Neuronal stem cell (in vitro differentiated cells): ENCODE data around the gene SPOP.

ENCODE experiments used
- DNase-seq: peaks from one replicate; pipeline ENCODE4 v3.0.0-alpha.2; 2013; ENCODE audit warnings: low spot score
- H2AFZ ChIP-seq: one replicate; pipeline ENCODE4 v1.6.1; 2013; ENCODE audit warnings: mild to moderate bottlenecking, low read length, inconsistent platforms
- H2AK5ac ChIP-seq: 2 replicates; pipeline ENCODE4 v1.6.1; 2013; ENCODE audit warnings: low read depth, mild to moderate bottlenecking, inconsistent platforms, low read length, moderate library complexity, mixed read lengths
- H2BK120ac ChIP-seq: 2 replicates; pipeline ENCODE4 v1.6.1; 2013; ENCODE audit warnings: low read depth, mild to moderate bottlenecking, inconsistent platforms, low read length, moderate library complexity, mixed read lengths
- H2BK12ac ChIP-seq: one replicate; pipeline ENCODE4 v1.6.1; 2013; ENCODE audit warnings: low read length, inconsistent platforms
- H2BK15ac ChIP-seq: 2 replicates; pipeline ENCODE4 v1.6.1; 2013; ENCODE audit warnings: mild to moderate bottlenecking, low read length, inconsistent platforms, mixed read lengths
- H2BK5ac ChIP-seq: one replicate; pipeline ENCODE4 v1.6.1; 2013; ENCODE audit warnings: inconsistent platforms, mild to moderate bottlenecking, low read length, moderate library complexity
- H3K14ac ChIP-seq: one replicate; pipeline ENCODE4 v1.6.1; 2013; ENCODE audit warnings: low read length, inconsistent platforms
- H3K18ac ChIP-seq: 2 replicates; pipeline ENCODE4 v1.6.1; 2013; ENCODE audit warnings: low read length, inconsistent platforms
- H3K23ac ChIP-seq: 2 replicates; pipeline ENCODE4 v1.6.1; 2013; ENCODE audit warnings: low read depth, mild to moderate bottlenecking, mixed read lengths, low read length, inconsistent platforms; ENCODE audit not compliant: poor library complexity
- H3K27ac ChIP-seq: replicated peaks from 3 replicates; pipeline ENCODE4 v1.5.1; 2013; ENCODE audit warnings: low read length, inconsistent platforms
- H3K27me3 ChIP-seq, 3 experiments: 2 replicates each; pipeline ENCODE4 v1.6.1; 2013; ENCODE audit warnings: low read length in 3 of 3, mild to moderate bottlenecking in 2 of 3, inconsistent platforms in 1 of 3, low read depth in 1 of 3, mixed read lengths in 1 of 3, moderate library complexity in 1 of 3; ENCODE audit not compliant: control insufficient read depth in 3 of 3, insufficient read depth in 3 of 3
- H3K36me3 ChIP-seq, 2 donors: replicated peaks in 1 of 2; 2 replicates each; pipeline ENCODE4 v1.6.1; 2013; ENCODE audit warnings: low read length in 2 of 2; ENCODE audit not compliant: control insufficient read depth in 2 of 2, insufficient read depth in 2 of 2
- H3K4ac ChIP-seq: 2 replicates; pipeline ENCODE4 v1.6.1; 2013; ENCODE audit warnings: inconsistent platforms, mild to moderate bottlenecking, low read length, moderate library complexity
- H3K4me1 ChIP-seq, 2 donors: 1 replicate in 1 of 2; 2 replicates in 1 of 2; pipeline ENCODE4 v1.6.1; 2013; ENCODE audit warnings: low read length in 2 of 2, low read depth in 1 of 2; ENCODE audit not compliant: control insufficient read depth in 2 of 2, insufficient read depth in 1 of 2
- H3K4me2 ChIP-seq: one replicate; pipeline ENCODE4 v1.6.1; 2013; ENCODE audit warnings: mild to moderate bottlenecking, low read length, inconsistent platforms; ENCODE audit not compliant: insufficient read depth, poor library complexity, severe bottlenecking
- H3K4me3 ChIP-seq, 2 donors: 2 replicates each; pipeline ENCODE4 v1.5.1; 2013; ENCODE audit warnings: low read length in 2 of 2, mild to moderate bottlenecking in 2 of 2, inconsistent platforms in 1 of 2, moderate library complexity in 1 of 2
- H3K79me1 ChIP-seq: one replicate; pipeline ENCODE4 v1.6.1; 2013; ENCODE audit warnings: low read depth, mild to moderate bottlenecking, inconsistent platforms, low read length, moderate library complexity
- H3K9ac ChIP-seq: one replicate; pipeline ENCODE4 v1.6.1; 2013; ENCODE audit warnings: mild to moderate bottlenecking, low read depth, low read length, inconsistent platforms; ENCODE audit not compliant: poor library complexity
- H3K9me3 ChIP-seq, 2 donors: replicated peaks in 1 of 2; 2 replicates each; pipeline versions ENCODE3 to v1.6.1; 2013; ENCODE audit warnings: low read length in 2 of 2, mild to moderate bottlenecking in 2 of 2, inconsistent platforms in 1 of 2, low read depth in 1 of 2, mixed read lengths in 1 of 2, moderate library complexity in 1 of 2; ENCODE audit not compliant: control insufficient read depth in 2 of 2, insufficient read depth in 1 of 2
- H4K8ac ChIP-seq: one replicate; pipeline ENCODE4 v1.6.1; 2013; ENCODE audit warnings: low read depth, mild to moderate bottlenecking, inconsistent platforms, low read length, moderate library complexity
- H4K91ac ChIP-seq: one replicate; pipeline ENCODE4 v1.6.1; 2013; ENCODE audit warnings: low read length, low read depth, mild to moderate bottlenecking, inconsistent platforms; ENCODE audit not compliant: poor library complexity
- WGBS, 2 donors: extraction: QIAGEN DNeasy Blood & Tissue Kit; methylation state at CpG; one replicate each; pipeline ENCODE4 v1.1.7; 2013; ENCODE audit warnings: missing lambda C conversion rate in 2 of 2, mixed read lengths in 1 of 2; ENCODE audit not compliant: insufficient read length in 2 of 2, insufficient replicate concordance in 1 of 2; ENCODE audit errors: extremely low coverage in 2 of 2; 5-methylcytosine and 5-hydroxymethylcytosine counted together

Gene SPOP

GRCh38 chr17:49590874-49591273 is 87.0 kb downstream of the SPOP start:
- no peak overlapping the region for H2AFZ ChIP-seq
- no peak overlapping the region for H4K91ac ChIP-seq
- peaks cover 4 to 6% of the 10 kb centered on the region in 2 donors for H3K36me3 ChIP-seq
- H3K4me3 ChIP-seq = no peak overlapping the region
- H3K4me2 ChIP-seq = no peak overlapping the region
- H3K27me3 ChIP-seq = no peaks in the 10 kb centered on the region
- no peaks in the 10 kb centered on the region for H3K79me1 ChIP-seq
- no peak overlapping the region for H2BK12ac ChIP-seq
- no peak overlapping the region for H2BK5ac ChIP-seq
- H3K14ac ChIP-seq = no peak overlapping the region
- H2BK15ac ChIP-seq = no peak overlapping the region
- no peak overlapping the region for H2AK5ac ChIP-seq
- no peak overlapping the region for H3K4ac ChIP-seq
- no peak overlapping the region for H4K8ac ChIP-seq
- no peak for DNase-seq
- no peak overlapping the region for H3K9ac ChIP-seq
- no peak overlapping the region for H3K18ac ChIP-seq
- no peak overlapping the region for H3K23ac ChIP-seq
- WGBS, 2 donors = no CpG with 5 or more reads among the region's 4 CpGs
- no peak overlapping the region for H2BK120ac ChIP-seq
- H3K9me3 ChIP-seq = no peaks in the 10 kb centered on the region
- H3K4me1 ChIP-seq = peaks cover 0 to 2% of the 10 kb centered on the region in 2 donors
- no peak overlapping the region for H3K27ac ChIP-seq

GRCh38 chr17:49589577-49589927 is 88.3 kb downstream of the SPOP start:
- no peak for DNase-seq
- Histone ChIP-seq H3K14ac (no peak overlapping the region), H4K91ac (no peak overlapping the region), H3K4me1 (no peaks in the 10 kb centered on the region), H3K27me3 (no peaks in the 10 kb centered on the region), H3K23ac (no peak overlapping the region), H2BK5ac (no peak overlapping the region), H3K18ac (no peak overlapping the region), H3K27ac (no peak overlapping the region), H4K8ac (no peak overlapping the region), H3K9me3 (no peaks in the 10 kb centered on the region), H2AFZ (no peak overlapping the region), H2BK120ac (no peak overlapping the region), H3K4me3 (no peak overlapping the region), H3K79me1 (no peaks in the 10 kb centered on the region), H2BK15ac (no peak overlapping the region), H2AK5ac (no peak overlapping the region), H3K9ac (no peak overlapping the region), H3K4ac (no peak overlapping the region), H3K36me3 (no peaks in the 10 kb centered on the region), H3K4me2 (no peak overlapping the region), H2BK12ac (no peak overlapping the region)
- whole genome bisulfite sequencing, 2 donors = no CpG with 5 or more reads among the region's 2 CpGs

DNA sequence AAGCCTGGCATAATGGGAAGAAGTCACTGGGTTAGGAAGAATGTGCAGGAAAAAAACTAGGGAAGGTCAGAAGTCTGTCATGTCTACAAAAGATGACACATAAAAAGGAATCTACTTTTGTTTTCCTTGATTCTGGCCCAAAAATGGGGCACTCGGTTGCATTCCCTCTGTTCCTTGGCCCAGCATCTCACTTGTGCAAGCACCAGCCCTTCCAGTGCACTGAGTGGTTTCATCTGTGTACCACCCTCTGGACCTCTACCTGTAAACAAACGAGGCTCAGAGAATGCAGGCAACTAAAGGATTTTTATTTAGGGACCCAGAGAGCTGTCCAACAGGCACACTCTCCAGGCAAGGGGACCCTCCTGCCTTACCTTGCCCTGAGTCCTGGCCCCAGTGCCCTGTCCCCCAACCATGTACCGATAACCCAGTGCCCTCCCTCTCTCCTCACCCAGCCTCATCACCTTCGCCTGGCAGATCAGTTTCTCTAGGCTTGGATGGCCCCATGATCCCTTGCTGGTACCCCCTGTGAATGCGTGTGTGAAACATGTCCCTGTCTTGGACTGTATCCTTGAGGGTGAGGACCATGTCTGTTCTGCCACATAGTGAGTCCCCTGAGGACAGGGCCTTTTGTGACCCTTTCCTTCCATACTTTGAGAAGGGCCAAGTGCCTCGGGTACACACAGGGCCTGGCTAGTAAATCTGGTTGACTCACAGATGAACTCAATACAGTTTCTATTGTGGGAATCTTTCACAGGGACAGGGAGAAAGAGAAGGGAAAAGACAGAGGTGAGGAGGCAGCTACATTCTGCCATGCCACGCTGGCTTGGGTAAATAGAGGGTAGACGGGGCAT is 88.9 kb downstream of the SPOP start:
- Histone ChIP-seq H2BK5ac (no peak overlapping the region), H2BK15ac (no peak overlapping the region), H3K4ac (no peak overlapping the region), H2AFZ (no peak overlapping the region), H3K9ac (no peak overlapping the region), H3K79me1 (no peaks in the 10 kb centered on the region), H3K4me2 (no peak overlapping the region), H2BK120ac (no peak overlapping the region), H4K91ac (no peak overlapping the region), H3K23ac (no peak overlapping the region), H3K36me3 (no peaks in the 10 kb centered on the region), H3K18ac (no peak overlapping the region), H3K4me3 (no peak overlapping the region), H3K9me3 (no peaks in the 10 kb centered on the region), H3K27me3 (no peaks in the 10 kb centered on the region), H3K14ac (no peak overlapping the region), H2AK5ac (no peak overlapping the region), H4K8ac (no peak overlapping the region), H2BK12ac (no peak overlapping the region), H3K4me1 (no peaks in the 10 kb centered on the region), H3K27ac (no peak overlapping the region)
- no peak for DNase-seq
- no CpG with 5 or more reads among the region's 8 CpGs for WGBS, 2 donors

DNA sequence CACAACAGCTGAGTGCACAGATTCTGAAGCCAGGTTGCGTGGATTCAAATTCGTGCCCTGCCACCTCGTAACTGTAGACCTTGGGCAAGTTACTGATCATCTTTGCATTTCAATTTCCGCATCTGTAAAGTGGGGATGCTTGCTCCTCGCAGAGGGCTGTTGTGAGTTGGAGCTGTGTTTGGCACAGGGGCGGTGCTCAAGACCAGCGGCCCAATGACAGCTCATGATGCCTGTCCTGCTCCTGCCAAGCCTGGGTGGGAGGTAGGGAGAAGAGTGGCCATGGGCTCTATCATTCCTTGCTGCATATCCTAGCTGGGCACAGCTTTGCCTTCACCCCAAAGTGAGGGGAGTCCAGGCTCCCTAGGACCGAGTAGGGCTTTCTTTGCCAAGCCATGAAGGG is 89.6 kb downstream of the SPOP start:
- no peak overlapping the region for H3K4me3 ChIP-seq
- no peak overlapping the region for H2BK12ac ChIP-seq
- H3K9me3 ChIP-seq = no peaks in the 10 kb centered on the region
- no peak overlapping the region for H2AFZ ChIP-seq
- no peaks in the 10 kb centered on the region for H3K79me1 ChIP-seq
- no peak overlapping the region for H3K14ac ChIP-seq
- H4K91ac ChIP-seq = no peak overlapping the region
- no peak overlapping the region for H3K18ac ChIP-seq
- H2BK15ac ChIP-seq = no peak overlapping the region
- H2BK5ac ChIP-seq = no peak overlapping the region
- no peak overlapping the region for H2AK5ac ChIP-seq
- H3K27ac ChIP-seq = no peak overlapping the region
- H3K4me1 ChIP-seq = no peaks in the 10 kb centered on the region
- no peak overlapping the region for H4K8ac ChIP-seq
- H3K9ac ChIP-seq = no peak overlapping the region
- H3K27me3 ChIP-seq = no peaks in the 10 kb centered on the region
- DNase-seq = no peak
- H3K36me3 ChIP-seq = no peaks in the 10 kb centered on the region
- no peak overlapping the region for H3K4ac ChIP-seq
- no peak overlapping the region for H2BK120ac ChIP-seq
- H3K23ac ChIP-seq = no peak overlapping the region
- WGBS, 2 donors = no CpG with 5 or more reads among the region's 8 CpGs
- no peak overlapping the region for H3K4me2 ChIP-seq
